H9 (cell line): ENCODE results near the gene PLEKHG7. TPM values are rescaled to one million over a fixed set of nuclear protein-coding genes. Genes with fewer than 3 reads are reported as not detected.
"Not testable (repeated sequence)": the region's sequence is repeated elsewhere in the genome, so short reads cannot be mapped to it uniquely, and the experiment has no call there.

ENCODE experiments used
- DNase-seq: peaks from one replicate; pipeline ENCODE4 v3.0.0-alpha.2; 2017
- H2AFZ ChIP-seq: one replicate; pipeline ENCODE4 v1.6.1; 2013; ENCODE audit warnings: mild to moderate bottlenecking, low read length, control low read depth, moderate library complexity
- H2AK5ac ChIP-seq: 2 replicates; pipeline ENCODE4 v1.6.1; 2013; ENCODE audit warnings: low read length, control low read depth, mixed read lengths; ENCODE audit not compliant: insufficient read length
- H2BK120ac ChIP-seq: one replicate; pipeline ENCODE4 v1.6.1; 2013; ENCODE audit warnings: low read depth, mild to moderate bottlenecking, low read length, control low read depth, inconsistent platforms; ENCODE audit not compliant: poor library complexity, severe bottlenecking
- H2BK12ac ChIP-seq: 2 replicates; pipeline ENCODE4 v1.6.1; 2013; ENCODE audit warnings: low read length, control low read depth, mixed read lengths, low read depth; ENCODE audit not compliant: insufficient read length
- H2BK15ac ChIP-seq: 2 replicates; pipeline ENCODE4 v1.6.1; 2013; ENCODE audit warnings: low read depth, low read length, control low read depth
- H2BK20ac ChIP-seq: one replicate; pipeline ENCODE4 v1.6.1; 2013; ENCODE audit warnings: low read depth, mild to moderate bottlenecking, low read length, control low read depth, inconsistent platforms; ENCODE audit not compliant: poor library complexity, severe bottlenecking
- H2BK5ac ChIP-seq: 2 replicates; pipeline ENCODE4 v1.6.1; 2013; ENCODE audit warnings: low read length, control low read depth, mixed read lengths; ENCODE audit not compliant: insufficient read length
- H3K14ac ChIP-seq: 2 replicates; pipeline ENCODE4 v1.6.1; 2013; ENCODE audit warnings: low read length, control low read depth; ENCODE audit not compliant: insufficient read depth
- H3K18ac ChIP-seq: 2 replicates; pipeline ENCODE4 v1.6.1; 2013; ENCODE audit warnings: low read depth, mild to moderate bottlenecking, mixed read lengths, low read length, control low read depth; ENCODE audit not compliant: insufficient read length
- H3K23ac ChIP-seq: 2 replicates; pipeline ENCODE4 v1.6.1; 2013; ENCODE audit warnings: low read length, control low read depth, mixed read lengths, low read depth; ENCODE audit not compliant: insufficient read length
- H3K23me2 ChIP-seq: 2 replicates; pipeline ENCODE4 v1.6.1; 2013; ENCODE audit warnings: low read depth, mild to moderate bottlenecking, mixed read lengths, low read length, control low read depth; ENCODE audit not compliant: insufficient read length, poor library complexity, severe bottlenecking
- H3K27ac ChIP-seq: 2 replicates; pipeline ENCODE4 v1.5.1; 2013; ENCODE audit warnings: low read length, control low read depth, mixed read lengths, low read depth; ENCODE audit not compliant: insufficient read length
- H3K27me3 ChIP-seq: 2 replicates; pipeline ENCODE4 v1.6.1; 2013; ENCODE audit warnings: low read length, control low read depth, inconsistent platforms; ENCODE audit not compliant: insufficient read depth
- H3K4ac ChIP-seq: 2 replicates; pipeline ENCODE4 v1.6.1; 2013; ENCODE audit warnings: low read depth, mild to moderate bottlenecking, control low read depth, inconsistent platforms, low read length, moderate library complexity
- H3K4me1 ChIP-seq: 2 replicates; pipeline ENCODE4 v1.6.1; 2013; ENCODE audit warnings: low read length, control low read depth, inconsistent platforms; ENCODE audit not compliant: insufficient read depth
- H3K4me2 ChIP-seq: 2 replicates; pipeline ENCODE4 v1.6.1; 2013; ENCODE audit warnings: low read length, control low read depth, mixed read lengths; ENCODE audit not compliant: insufficient read length, insufficient read depth
- H3K56ac ChIP-seq: 2 replicates; pipeline ENCODE4 v1.6.1; 2013; ENCODE audit warnings: low read depth, mild to moderate bottlenecking, mixed read lengths, low read length, control low read depth; ENCODE audit not compliant: insufficient read length
- H3K79me1 ChIP-seq: 2 replicates; pipeline ENCODE4 v1.6.1; 2013; ENCODE audit warnings: low read depth, mild to moderate bottlenecking, moderate library complexity, low read length, control low read depth, inconsistent platforms; ENCODE audit not compliant: insufficient read depth, poor library complexity, severe bottlenecking
- H3K79me2 ChIP-seq: 2 replicates; pipeline ENCODE4 v1.6.1; 2013; ENCODE audit warnings: low read length, control low read depth, inconsistent platforms; ENCODE audit not compliant: insufficient read depth
- H3K9ac ChIP-seq: 2 replicates; pipeline ENCODE4 v1.6.1; 2013; ENCODE audit warnings: low read length, control low read depth, mixed read lengths; ENCODE audit not compliant: insufficient read length; ENCODE audit errors: extremely low read depth
- H3K9me3 ChIP-seq: one replicate; pipeline ENCODE4 v1.6.1; 2013; ENCODE audit warnings: low read depth, low read length, inconsistent platforms; ENCODE audit not compliant: control insufficient read depth
- H3T11ph ChIP-seq: one replicate; pipeline ENCODE4 v1.6.1; 2013; ENCODE audit warnings: mild to moderate bottlenecking, low read length, control low read depth, inconsistent platforms
- H4K20me1 ChIP-seq: one replicate; pipeline ENCODE4 v1.6.1; 2013; ENCODE audit not compliant: control insufficient read depth, insufficient read length, insufficient read depth
- H4K5ac ChIP-seq: 2 replicates; pipeline ENCODE4 v1.6.1; 2013; ENCODE audit warnings: low read depth, mild to moderate bottlenecking, mixed read lengths, low read length, control low read depth; ENCODE audit not compliant: insufficient read length
- H4K8ac ChIP-seq: replicated peaks from 2 replicates; pipeline ENCODE4 v1.6.1; 2013; ENCODE audit warnings: low read length, control low read depth, mixed read lengths, low read depth; ENCODE audit not compliant: insufficient read length
- H4K91ac ChIP-seq: 2 replicates; pipeline ENCODE4 v1.6.1; 2013; ENCODE audit warnings: low read depth, mild to moderate bottlenecking, moderate library complexity, mixed read lengths, low read length, control low read depth; ENCODE audit not compliant: insufficient read length
- H3K27ac Mint-ChIP-seq, 3 experiments: 2 replicates in 2 of 3; 3 replicates in 1 of 3; pipeline ENCODE4 v1.8.0; 2020 to 2021; ENCODE audit warnings: mixed read lengths in 3 of 3, mild to moderate bottlenecking in 1 of 3, moderate library complexity in 1 of 3
- H3K27me3 Mint-ChIP-seq: 2 replicates; pipeline ENCODE4 v1.8.0; 2021; ENCODE audit warnings: low read depth, mild to moderate bottlenecking, moderate library complexity, mixed read lengths
- H3K36me3 Mint-ChIP-seq, 3 experiments: 2 replicates in 2 of 3; 3 replicates in 1 of 3; pipeline ENCODE4 v1.8.0; 2020 to 2021; ENCODE audit warnings: low read depth in 3 of 3, mixed read lengths in 3 of 3; ENCODE audit not compliant: insufficient read depth in 1 of 3
- H3K4me1 Mint-ChIP-seq, 2 experiments: 2 replicates each; pipeline ENCODE4 v1.8.0; 2020; ENCODE audit warnings: mixed read lengths in 2 of 2
- H3K4me3 Mint-ChIP-seq, 2 experiments: 2 replicates in 1 of 2; 3 replicates in 1 of 2; pipeline ENCODE4 v1.8.0; 2020 to 2021; ENCODE audit warnings: mild to moderate bottlenecking in 2 of 2, mixed read lengths in 2 of 2, moderate library complexity in 1 of 2
- H3K9me3 Mint-ChIP-seq, 2 experiments: 2 replicates in 1 of 2; 3 replicates in 1 of 2; pipeline ENCODE4 v1.8.0; 2020; ENCODE audit warnings: mild to moderate bottlenecking in 2 of 2, mixed read lengths in 2 of 2, moderate library complexity in 1 of 2
- WGBS: extraction: QIAGEN DNeasy Blood & Tissue Kit; methylation state at CpG from one replicate; pipeline ENCODE4 v1.1.7; 2013; ENCODE audit warnings: missing lambda C conversion rate, low lambda C conversion rate, mixed read lengths; ENCODE audit not compliant: insufficient read length; ENCODE audit errors: extremely low coverage; 5-methylcytosine and 5-hydroxymethylcytosine counted together
- total RNA-seq: library from RNA; stranded (reverse); gene quantifications from 2 replicates; pipeline ENCODE4 v1.2.1, GENCODE V29; 2021
- TF ChIP-seq, protein P1 (sequence below): fragments of 200-600 bp; sonication (generic); conservative IDR thresholded peaks from 3 replicates; pipeline ENCODE4 v1.8.0; 2021; ENCODE audit warnings: antibody characterized with exemption, mild to moderate bottlenecking

The PLEKHG7 gene
- total RNA-seq, 1 experiment from 2014 or later, result not detected

DNA sequence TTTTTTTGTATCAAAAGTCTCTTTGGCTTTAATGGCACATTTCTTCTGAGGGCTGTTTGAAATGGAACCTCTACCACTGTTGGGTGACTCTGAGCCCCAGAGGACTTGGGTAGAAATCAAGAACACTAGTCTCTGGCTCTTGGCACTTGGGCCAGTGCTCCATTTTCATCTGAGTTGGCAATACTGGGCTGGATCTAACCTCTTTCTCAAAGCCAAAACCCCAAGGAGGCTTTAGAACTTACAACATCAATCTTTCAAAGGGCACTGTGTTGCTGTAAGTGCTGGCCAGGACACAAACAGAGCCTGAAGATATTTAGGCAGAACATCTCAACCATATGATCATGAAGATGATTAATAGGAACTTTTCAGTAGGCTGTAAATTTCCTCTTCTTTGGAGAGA, 34.0 kb upstream of the PLEKHG7 start:
- Mint-ChIP-seq H3K9me3 (peaks cover 5 to 6% of the 10 kb centered on the region in 2 experiments; a peak in 4 of 5 replicates), H3K27me3 (no peaks in the 10 kb centered on the region), H3K27ac (no peak overlapping the region; a peak in 1 of 7 replicates), H3K36me3 (no peaks in the 10 kb centered on the region), H3K4me1 (0 out of 4 replicates have a peak, but pooled peaks cover 2% of the 10 kb centered on the region in 2 experiments), H3K4me3 (no peak overlapping the region)
- no peak overlapping the region for H3K56ac ChIP-seq
- no peaks in the 10 kb centered on the region for H3K27me3 ChIP-seq
- no peak overlapping the region for H3K9ac ChIP-seq
- no peak overlapping the region for H2BK120ac ChIP-seq
- H2AFZ ChIP-seq, result no peak overlapping the region
- H4K8ac ChIP-seq, result no peak overlapping the region
- no peak overlapping the region for H4K5ac ChIP-seq
- H3K79me2 ChIP-seq, result no peaks in the 10 kb centered on the region
- no peak for DNase-seq
- no peak overlapping the region for H3K4ac ChIP-seq
- H3K27ac ChIP-seq, result no peak overlapping the region
- H3K79me1 ChIP-seq, result no peaks in the 10 kb centered on the region
- no peak overlapping the region for H3K18ac ChIP-seq
- no peak overlapping the region for H2BK15ac ChIP-seq
- H3K23ac ChIP-seq, result no peak overlapping the region
- H3T11ph ChIP-seq, result no peak overlapping the region
- H3K4me1 ChIP-seq, result no peaks in the 10 kb centered on the region
- H4K20me1 ChIP-seq, result no peaks in the 10 kb centered on the region
- TF ChIP-seq, protein P1, sequence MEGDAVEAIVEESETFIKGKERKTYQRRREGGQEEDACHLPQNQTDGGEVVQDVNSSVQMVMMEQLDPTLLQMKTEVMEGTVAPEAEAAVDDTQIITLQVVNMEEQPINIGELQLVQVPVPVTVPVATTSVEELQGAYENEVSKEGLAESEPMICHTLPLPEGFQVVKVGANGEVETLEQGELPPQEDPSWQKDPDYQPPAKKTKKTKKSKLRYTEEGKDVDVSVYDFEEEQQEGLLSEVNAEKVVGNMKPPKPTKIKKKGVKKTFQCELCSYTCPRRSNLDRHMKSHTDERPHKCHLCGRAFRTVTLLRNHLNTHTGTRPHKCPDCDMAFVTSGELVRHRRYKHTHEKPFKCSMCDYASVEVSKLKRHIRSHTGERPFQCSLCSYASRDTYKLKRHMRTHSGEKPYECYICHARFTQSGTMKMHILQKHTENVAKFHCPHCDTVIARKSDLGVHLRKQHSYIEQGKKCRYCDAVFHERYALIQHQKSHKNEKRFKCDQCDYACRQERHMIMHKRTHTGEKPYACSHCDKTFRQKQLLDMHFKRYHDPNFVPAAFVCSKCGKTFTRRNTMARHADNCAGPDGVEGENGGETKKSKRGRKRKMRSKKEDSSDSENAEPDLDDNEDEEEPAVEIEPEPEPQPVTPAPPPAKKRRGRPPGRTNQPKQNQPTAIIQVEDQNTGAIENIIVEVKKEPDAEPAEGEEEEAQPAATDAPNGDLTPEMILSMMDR, result no peak
- no peak overlapping the region for H2BK12ac ChIP-seq
- H3K14ac ChIP-seq, result no peak overlapping the region
- no peak overlapping the region for H2AK5ac ChIP-seq
- H3K4me2 ChIP-seq, result no peak overlapping the region
- H4K91ac ChIP-seq, result no peak overlapping the region
- H2BK5ac ChIP-seq, result no peak overlapping the region
- no peaks in the 10 kb centered on the region for H3K23me2 ChIP-seq
- no peak overlapping the region for H2BK20ac ChIP-seq
- no peaks in the 10 kb centered on the region for H3K9me3 ChIP-seq

DNA sequence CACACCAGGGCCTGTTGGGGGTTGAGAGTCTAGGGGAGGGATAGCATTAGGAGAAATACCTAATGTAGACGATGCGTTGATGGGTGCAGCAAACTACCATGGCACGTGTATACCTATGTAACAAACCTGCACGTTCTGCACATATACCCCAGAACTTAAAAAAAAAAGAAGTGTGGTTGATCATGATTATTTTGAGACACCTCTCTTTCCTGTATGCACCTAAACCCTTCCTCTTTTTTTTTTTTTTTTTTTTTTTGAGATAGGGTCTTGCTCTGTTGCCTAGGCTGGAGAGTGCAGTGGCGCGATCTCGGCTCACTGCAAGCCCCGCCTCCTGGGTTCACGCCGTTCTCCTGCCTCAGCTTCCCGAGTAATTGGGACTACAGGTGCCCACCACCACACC, 31.3 kb upstream of the PLEKHG7 start:
- not testable (repeated sequence) for H3K27me3 Mint-ChIP-seq, H3K23ac ChIP-seq, H3K27ac Mint-ChIP-seq, H2BK5ac ChIP-seq, H3K18ac ChIP-seq, H3T11ph ChIP-seq, H3K4me1 ChIP-seq, H2AFZ ChIP-seq, H3K4me2 ChIP-seq, H3K79me2 ChIP-seq, H3K9ac ChIP-seq, H3K14ac ChIP-seq, H2BK20ac ChIP-seq, H3K4me3 Mint-ChIP-seq, H4K5ac ChIP-seq, H3K9me3 ChIP-seq, H3K36me3 Mint-ChIP-seq, H3K27me3 ChIP-seq, H4K91ac ChIP-seq, H4K20me1 ChIP-seq, H3K23me2 ChIP-seq, H3K4me1 Mint-ChIP-seq, H3K79me1 ChIP-seq, H2AK5ac ChIP-seq, H2BK12ac ChIP-seq, DNase-seq, H2BK120ac ChIP-seq, H3K4ac ChIP-seq, H3K9me3 Mint-ChIP-seq, H3K27ac ChIP-seq, H3K56ac ChIP-seq, H4K8ac ChIP-seq, H2BK15ac ChIP-seq
- no CpG with 5 or more reads among the region's 11 CpGs for WGBS
